Measurements from ENCODE around the gene KARS1.
A peak's percentile ranks its signal among the peaks of the same experiment; 100 is the strongest.

The KARS1 gene

GRCh38 chr16:75627851-75628250 is 19.6 kb downstream of the KARS1 start:
- no peak overlapping the region for H3K27ac ChIP-seq (ENCODE audit: low read length)
- H3K36me3 ChIP-seq (ENCODE audit: control insufficient read depth, insufficient read depth, low read length), result peaks cover 50% of the 10 kb centered on the region; the same call in 1 of the 2 replicates
- DNase-seq (ENCODE audit: low read depth, low spot score), result no peak
- H3K27me3 ChIP-seq (ENCODE audit: control insufficient read depth, insufficient read depth, low read length), result no peaks in the 10 kb centered on the region
- H3K4me3 ChIP-seq (ENCODE audit: low read length), result no peak overlapping the region
- no CpG with 5 or more reads among the region's 3 CpGs for WGBS (ENCODE audit: insufficient coverage, insufficient read length)
- no peaks in the 10 kb centered on the region for H3K4me1 ChIP-seq (ENCODE audit: control insufficient read depth, insufficient read depth, low read length)
- H3K9me3 ChIP-seq (ENCODE audit: control insufficient read depth, insufficient read depth, low read length), result no peaks in the 10 kb centered on the region

- Histone ChIP-seq H3K36me3 (ENCODE audit: control insufficient read depth, insufficient read depth, low read length) (peaks cover 46% of the 10 kb centered on the region; the same call in 1 of the 2 replicates), H3K27me3 (ENCODE audit: control insufficient read depth, insufficient read depth, low read length) (no peaks in the 10 kb centered on the region), H3K4me3 (ENCODE audit: low read length) (no peak overlapping the region), H3K27ac (ENCODE audit: low read length) (no peak overlapping the region), H3K9me3 (ENCODE audit: control insufficient read depth, insufficient read depth, low read length) (no peaks in the 10 kb centered on the region), H3K4me1 (ENCODE audit: control insufficient read depth, insufficient read depth, low read length) (no peaks in the 10 kb centered on the region)
- WGBS (ENCODE audit: insufficient coverage, insufficient read length), result no CpG with 5 or more reads among the region's 4 CpGs
- DNase-seq (ENCODE audit: low read depth, low spot score), result no peak
These were observed 20.7 kb downstream of the KARS1 start for GRCh38 chr16:75626806-75627205.

GRCh38 chr16:75624921-75625334 is 22.5 kb downstream of the KARS1 start:
- H3K4me3 ChIP-seq (ENCODE audit: low read length), result no peak overlapping the region
- no peaks in the 10 kb centered on the region for H3K27me3 ChIP-seq (ENCODE audit: control insufficient read depth, insufficient read depth, low read length)
- H3K27ac ChIP-seq (ENCODE audit: low read length), result no peak overlapping the region
- H3K36me3 ChIP-seq (ENCODE audit: control insufficient read depth, insufficient read depth, low read length), result peaks cover 33% of the 10 kb centered on the region; the same call in 1 of the 2 replicates
- DNase-seq (ENCODE audit: low read depth, low spot score), result no peak
- H3K4me1 ChIP-seq (ENCODE audit: control insufficient read depth, insufficient read depth, low read length), result no peaks in the 10 kb centered on the region
- no peaks in the 10 kb centered on the region for H3K9me3 ChIP-seq (ENCODE audit: control insufficient read depth, insufficient read depth, low read length)
- no CpG with 5 or more reads among the region's 4 CpGs for WGBS (ENCODE audit: insufficient coverage, insufficient read length)

GRCh38 chr16:75622761-75623605 is 24.5 kb downstream of the KARS1 start, which contains the start of gene ADAT1:
Gene ADAT1, minus strand, starts transcription at chr16:75623281. Its CDS starts 2,482 bp downstream, at chr16:75620799.
- no peaks in the 10 kb centered on the region for H3K9me3 ChIP-seq (ENCODE audit: control insufficient read depth, insufficient read depth, low read length)
- H3K27ac ChIP-seq (ENCODE audit: low read length), result no peak within 1 kb of the TSS
- no peaks in the 10 kb centered on the region for H3K27me3 ChIP-seq (ENCODE audit: control insufficient read depth, insufficient read depth, low read length)
- H3K36me3 ChIP-seq (ENCODE audit: control insufficient read depth, insufficient read depth, low read length), result peaks cover 16% of the 10 kb centered on the region; the same call in 1 of the 2 replicates
- WGBS (ENCODE audit: insufficient coverage, insufficient read length), result no CpG with 5 or more reads among the region's 62 CpGs
- H3K4me3 ChIP-seq (ENCODE audit: low read length), result peak within 1 kb of the TSS; percentile 68
- H3K4me1 ChIP-seq (ENCODE audit: control insufficient read depth, insufficient read depth, low read length), result no peaks in the 10 kb centered on the region
- peak; percentile 96 for DNase-seq (ENCODE audit: low read depth, low spot score)

- no peak for DNase-seq (ENCODE audit: low read depth, low spot score)
- WGBS (ENCODE audit: insufficient coverage, insufficient read length), result no CpG with 5 or more reads among the region's 2 CpGs
- Histone ChIP-seq H3K4me1 (ENCODE audit: control insufficient read depth, insufficient read depth, low read length) (no peaks in the 10 kb centered on the region), H3K9me3 (ENCODE audit: control insufficient read depth, insufficient read depth, low read length) (no peaks in the 10 kb centered on the region), H3K36me3 (ENCODE audit: control insufficient read depth, insufficient read depth, low read length) (peaks cover 9% of the 10 kb centered on the region; the same call in 1 of the 2 replicates), H3K4me3 (ENCODE audit: low read length) (no peak overlapping the region), H3K27me3 (ENCODE audit: control insufficient read depth, insufficient read depth, low read length) (no peaks in the 10 kb centered on the region), H3K27ac (ENCODE audit: low read length) (no peak overlapping the region)
These were observed 26.3 kb downstream of the KARS1 start for GRCh38 chr16:75621170-75621477.

GRCh38 chr16:75620326-75621169 is 26.9 kb downstream of the KARS1 start:
- no peak overlapping the region for H3K27ac ChIP-seq (ENCODE audit: low read length)

GRCh38 chr16:75618780-75619179 is 28.7 kb downstream of the KARS1 start:
- DNase-seq (ENCODE audit: low read depth, low spot score), result no peak
- no peak overlapping the region for H3K4me3 ChIP-seq (ENCODE audit: low read length)
- no peaks in the 10 kb centered on the region for H3K27me3 ChIP-seq (ENCODE audit: control insufficient read depth, insufficient read depth, low read length)
- H3K36me3 ChIP-seq (ENCODE audit: control insufficient read depth, insufficient read depth, low read length), result peaks cover 11% of the 10 kb centered on the region; the same call in 1 of the 2 replicates
- H3K4me1 ChIP-seq (ENCODE audit: control insufficient read depth, insufficient read depth, low read length), result no peaks in the 10 kb centered on the region
- H3K27ac ChIP-seq (ENCODE audit: low read length), result no peak overlapping the region
- WGBS (ENCODE audit: insufficient coverage, insufficient read length), result no CpG with 5 or more reads among the region's 2 CpGs
- no peaks in the 10 kb centered on the region for H3K9me3 ChIP-seq (ENCODE audit: control insufficient read depth, insufficient read depth, low read length)

More at GRCh38 chr16:75620326-75621169, 26.9 kb downstream of the KARS1 start:
- Histone ChIP-seq H3K36me3 (ENCODE audit: control insufficient read depth, insufficient read depth, low read length) (peaks cover 7% of the 10 kb centered on the region; the same call in 1 of the 2 replicates), H3K9me3 (ENCODE audit: control insufficient read depth, insufficient read depth, low read length) (no peaks in the 10 kb centered on the region), H3K27me3 (ENCODE audit: control insufficient read depth, insufficient read depth, low read length) (no peaks in the 10 kb centered on the region), H3K4me3 (ENCODE audit: low read length) (no peak overlapping the region), H3K4me1 (ENCODE audit: control insufficient read depth, insufficient read depth, low read length) (no peaks in the 10 kb centered on the region)
- no CpG with 5 or more reads among the region's 20 CpGs for WGBS (ENCODE audit: insufficient coverage, insufficient read length)
- DNase-seq (ENCODE audit: low read depth, low spot score), result no peak

GRCh38 chr16:75617121-75617520 is 30.3 kb downstream of the KARS1 start:
- Histone ChIP-seq H3K4me3 (ENCODE audit: low read length) (no peak overlapping the region), H3K27ac (ENCODE audit: low read length) (no peak overlapping the region), H3K9me3 (ENCODE audit: control insufficient read depth, insufficient read depth, low read length) (no peaks in the 10 kb centered on the region), H3K4me1 (ENCODE audit: control insufficient read depth, insufficient read depth, low read length) (no peaks in the 10 kb centered on the region), H3K36me3 (ENCODE audit: control insufficient read depth, insufficient read depth, low read length) (peaks cover 19% of the 10 kb centered on the region), H3K27me3 (ENCODE audit: control insufficient read depth, insufficient read depth, low read length) (no peaks in the 10 kb centered on the region)
- WGBS (ENCODE audit: insufficient coverage, insufficient read length), result no CpG with 5 or more reads among the region's 3 CpGs
- DNase-seq (ENCODE audit: low read depth, low spot score), result no peak

- Histone ChIP-seq H3K27me3 (ENCODE audit: control insufficient read depth, insufficient read depth, low read length) (no peaks in the 10 kb centered on the region), H3K36me3 (ENCODE audit: control insufficient read depth, insufficient read depth, low read length) (peaks cover 21% of the 10 kb centered on the region), H3K4me3 (ENCODE audit: low read length) (no peak overlapping the region), H3K4me1 (ENCODE audit: control insufficient read depth, insufficient read depth, low read length) (no peaks in the 10 kb centered on the region), H3K27ac (ENCODE audit: low read length) (no peak overlapping the region), H3K9me3 (ENCODE audit: control insufficient read depth, insufficient read depth, low read length) (no peaks in the 10 kb centered on the region)
- no peak for DNase-seq (ENCODE audit: low read depth, low spot score)
- WGBS (ENCODE audit: insufficient coverage, insufficient read length), result no CpG with 5 or more reads among the region's 4 CpGs
These were observed 30.9 kb downstream of the KARS1 start for GRCh38 chr16:75616521-75617010.

GRCh38 chr16:75615619-75616018 is 31.8 kb downstream of the KARS1 start:
- WGBS (ENCODE audit: insufficient coverage, insufficient read length), result no CpG with 5 or more reads among the region's 2 CpGs
- no peak overlapping the region for H3K27ac ChIP-seq (ENCODE audit: low read length)
- H3K36me3 ChIP-seq (ENCODE audit: control insufficient read depth, insufficient read depth, low read length), result peaks cover 21% of the 10 kb centered on the region
- no peak overlapping the region for H3K4me3 ChIP-seq (ENCODE audit: low read length)
- H3K9me3 ChIP-seq (ENCODE audit: control insufficient read depth, insufficient read depth, low read length), result no peaks in the 10 kb centered on the region
- no peak for DNase-seq (ENCODE audit: low read depth, low spot score)
- no peaks in the 10 kb centered on the region for H3K4me1 ChIP-seq (ENCODE audit: control insufficient read depth, insufficient read depth, low read length)
- H3K27me3 ChIP-seq (ENCODE audit: control insufficient read depth, insufficient read depth, low read length), result no peaks in the 10 kb centered on the region

Data from iPS DF 6.9 (cell line).